Putamen (tissue), 1 donor: ENCODE results near the gene KLB.

Experiments
- DNase-seq: peaks from one replicate; pipeline ENCODE4 v3.0.0-alpha.2; 2016; ENCODE audit warnings: low spot score

KLB gene

GRCh38 chr4:39464886-39465501, 58.3 kb downstream of the KLB start:
- DNase-seq: no peak

DNA sequence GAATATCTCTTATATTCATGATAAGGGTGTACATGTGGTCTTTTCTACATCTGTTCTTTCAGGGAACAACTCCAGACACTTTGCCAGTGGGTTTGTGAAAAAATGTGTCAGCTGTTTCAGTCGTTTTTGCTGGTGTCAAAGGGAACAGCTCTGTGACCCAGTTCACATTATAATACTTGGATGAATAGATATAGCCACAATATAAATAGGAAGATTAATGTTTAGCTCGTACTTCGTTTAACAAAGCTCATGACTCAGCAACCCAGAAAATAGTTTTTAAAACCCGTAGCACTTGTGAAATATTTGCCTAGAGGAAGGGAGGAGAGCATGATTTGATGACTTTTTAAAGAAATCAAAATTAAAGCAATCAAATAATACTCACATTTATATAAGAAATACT, 60.0 kb downstream of the KLB start:
- DNase-seq: no peak

GRCh38 chr4:39467464-39467863, 60.7 kb downstream of the KLB start:
- no peak for DNase-seq

DNA sequence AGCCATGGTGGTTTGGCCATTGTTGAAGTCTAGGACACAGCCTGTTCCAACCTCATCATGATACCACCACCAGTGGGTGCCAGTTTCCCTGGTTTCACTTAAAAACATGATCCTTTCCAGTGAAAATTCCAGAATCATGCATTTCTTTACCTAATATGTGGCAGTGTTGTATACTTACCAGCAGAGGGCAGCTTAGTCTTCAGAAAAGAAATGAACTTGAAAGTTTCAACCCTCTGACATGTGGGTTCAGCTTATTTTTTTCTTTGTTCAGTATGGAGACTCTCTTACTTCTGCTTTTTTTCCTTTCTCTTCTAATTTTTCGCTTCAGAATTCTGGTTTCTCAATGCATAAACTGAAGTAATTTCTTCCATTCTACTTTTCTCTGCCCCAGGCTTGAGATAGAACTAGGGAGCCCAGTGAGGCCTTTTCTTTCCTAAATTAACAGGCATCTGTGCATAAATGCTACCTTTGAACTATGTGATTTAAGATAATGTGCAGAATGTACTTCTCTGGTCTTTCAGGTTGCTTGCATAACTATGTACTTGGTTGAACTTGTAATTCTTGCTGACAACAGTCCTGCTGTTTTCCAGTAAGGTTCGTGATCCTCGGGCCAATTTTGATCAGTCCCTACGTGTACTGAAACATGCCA, 62.8 kb downstream of the KLB start:
- DNase-seq: peak; percentile 73

- DNase-seq: no peak
Measured at GRCh38 chr4:39470402-39470801, 63.7 kb downstream of the KLB start.

DNA sequence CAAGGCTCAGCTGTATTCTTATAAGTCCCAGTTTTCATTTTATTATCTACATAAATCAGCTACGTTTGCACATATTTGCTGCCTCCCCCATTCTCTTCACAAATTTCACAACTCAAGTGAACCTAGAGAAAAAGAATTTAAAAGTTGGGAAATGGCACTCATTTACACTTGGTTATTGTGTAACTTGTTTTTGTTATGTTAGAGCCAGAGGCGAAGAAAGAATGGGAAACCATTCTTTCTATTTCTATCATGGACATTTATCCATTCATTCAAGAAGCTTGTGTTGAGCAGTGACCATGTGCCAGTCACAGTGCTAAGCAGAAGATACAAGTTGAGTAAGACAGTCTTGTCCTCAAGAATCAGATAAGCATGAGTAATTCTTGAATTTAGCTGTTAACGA, 65.7 kb downstream of the KLB start:
- no peak for DNase-seq

- DNase-seq: peak; percentile 21
Measured at GRCh38 chr4:39476187-39476895, 69.6 kb downstream of the KLB start.

DNA sequence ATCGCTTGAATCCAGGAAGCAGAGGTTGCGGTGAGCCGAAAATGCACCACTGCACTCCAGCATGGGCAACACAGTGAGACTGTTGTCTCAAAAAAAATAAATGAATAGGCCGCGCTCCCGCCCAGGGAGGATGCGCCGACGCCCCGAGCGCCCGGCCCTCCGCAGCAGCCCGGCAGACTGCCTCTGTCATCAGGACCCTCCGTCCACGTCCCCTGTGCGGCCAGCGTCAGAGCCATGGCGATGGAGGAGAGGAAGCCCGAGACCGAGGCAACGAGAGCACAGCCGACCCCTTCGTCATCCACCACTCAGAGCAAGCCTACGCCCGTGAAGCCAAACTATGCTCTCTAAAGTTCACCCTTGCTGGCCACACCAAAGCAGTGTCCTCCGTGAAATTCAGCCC, 73.5 kb downstream of the KLB start:
- DNase-seq: no peak

GRCh38 chr4:39480902-39481695, 74.4 kb downstream of the KLB start:
- DNase-seq: no peak

DNA sequence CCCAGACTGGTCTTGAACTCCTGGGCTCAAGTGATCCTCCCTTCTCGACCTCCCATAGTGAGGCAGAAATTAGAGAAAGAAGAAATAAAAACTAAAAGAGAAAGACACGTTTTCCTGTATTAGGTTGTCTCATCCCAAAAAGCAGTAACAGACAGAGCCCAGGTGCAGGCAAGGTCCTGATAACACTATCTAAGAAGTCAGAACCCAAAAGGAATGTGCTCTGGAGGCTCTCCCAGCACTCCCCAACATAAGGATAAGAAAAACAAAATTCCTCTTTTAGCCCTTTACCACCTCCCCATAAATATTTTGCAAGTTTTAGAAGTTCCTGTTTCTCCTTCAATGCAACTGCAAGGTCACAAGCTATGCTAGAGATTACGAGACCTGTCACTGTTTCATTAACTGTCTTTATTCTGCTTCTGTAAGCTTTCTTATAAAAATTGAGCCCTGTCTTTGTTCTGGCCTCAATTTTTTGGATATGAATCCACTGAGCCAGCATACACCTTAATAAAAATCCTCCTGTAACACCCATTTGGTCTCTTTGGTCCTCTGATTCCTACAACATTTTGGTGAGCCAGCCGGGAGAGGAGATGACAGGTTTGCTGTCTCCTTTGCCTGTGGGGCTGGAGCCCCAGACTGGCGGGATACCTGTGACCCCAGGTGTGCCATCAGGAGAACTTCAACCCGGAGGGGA, 78.0 kb downstream of the KLB start:
- DNase-seq: no peak

- DNase-seq: no peak
Measured at GRCh38 chr4:39486221-39486804, 79.6 kb downstream of the KLB start.

DNA sequence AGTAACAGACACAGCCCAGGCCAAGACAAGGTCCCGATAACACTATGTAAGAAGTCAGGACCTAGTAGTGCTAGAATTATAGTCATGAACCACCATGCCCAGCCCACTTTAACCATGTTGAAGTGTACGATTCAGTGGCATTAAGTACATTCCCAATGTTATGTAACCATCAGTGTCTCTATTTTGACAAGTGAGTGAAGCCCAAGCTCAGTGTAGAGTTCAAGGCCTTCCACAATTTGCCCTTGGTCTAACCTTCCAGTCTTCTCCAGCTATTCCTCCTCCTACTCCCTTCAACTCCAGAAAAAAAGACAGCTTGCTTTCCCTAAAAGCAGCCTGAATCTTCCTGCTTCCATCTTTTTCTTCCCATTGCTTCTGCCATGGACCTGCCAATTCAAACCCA, 83.6 kb downstream of the KLB start:
- no peak for DNase-seq

DNA sequence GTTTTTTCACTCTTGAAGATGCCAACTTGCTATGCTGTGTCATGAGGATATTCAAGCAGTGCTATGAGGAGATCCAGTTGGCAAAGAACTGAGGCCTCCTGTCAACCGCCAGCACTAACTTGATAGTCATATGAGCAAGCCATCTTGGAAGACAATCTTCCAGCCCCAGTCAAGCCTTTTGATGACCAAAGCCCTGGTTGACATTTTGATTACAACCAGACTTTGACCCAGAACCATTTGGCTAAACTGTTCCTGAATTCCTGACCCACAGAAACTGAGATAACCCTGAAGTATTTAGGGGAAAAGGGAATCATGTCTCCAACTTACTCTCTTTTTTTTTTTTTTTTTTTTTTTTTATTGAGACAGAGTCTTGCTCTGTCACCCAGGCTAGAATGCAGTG, 87.6 kb downstream of the KLB start:
- DNase-seq: no peak

DNA sequence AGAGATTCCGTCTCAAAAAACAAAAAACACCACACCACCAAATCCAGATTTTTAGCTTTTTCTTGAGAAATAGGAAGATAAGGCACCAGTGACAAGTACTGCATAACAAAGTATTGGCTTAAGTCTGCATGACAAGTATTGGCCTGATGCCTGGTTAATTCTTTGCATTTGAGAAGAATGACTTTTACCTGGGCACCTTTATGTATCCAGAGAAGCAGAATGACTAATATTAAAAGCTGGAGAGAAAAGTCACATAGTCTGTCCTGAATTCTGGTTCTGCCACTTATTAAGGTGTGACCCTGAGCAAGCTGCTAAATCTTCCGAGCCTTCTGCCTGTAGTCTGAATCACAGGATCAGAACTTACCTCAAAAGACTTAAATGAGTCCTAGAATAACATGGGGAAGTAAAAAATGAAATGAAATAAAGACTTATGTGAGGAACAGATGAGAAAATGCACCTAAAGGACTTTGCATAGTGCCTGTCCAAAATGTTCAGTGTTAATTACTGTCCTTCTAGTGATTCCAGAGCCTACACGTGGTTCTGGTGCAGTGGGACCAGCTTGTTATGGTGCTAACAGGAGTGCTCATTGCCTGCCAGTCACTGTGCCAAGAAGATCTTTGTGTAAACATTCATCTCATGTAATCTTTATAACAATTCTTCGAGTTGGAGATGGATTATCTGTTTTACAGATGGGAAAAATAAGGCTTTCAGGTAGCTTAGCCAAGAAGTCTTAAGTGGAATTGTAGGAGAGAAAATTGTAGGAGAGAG, 88.9 kb downstream of the KLB start:
- DNase-seq: no peak

DNA sequence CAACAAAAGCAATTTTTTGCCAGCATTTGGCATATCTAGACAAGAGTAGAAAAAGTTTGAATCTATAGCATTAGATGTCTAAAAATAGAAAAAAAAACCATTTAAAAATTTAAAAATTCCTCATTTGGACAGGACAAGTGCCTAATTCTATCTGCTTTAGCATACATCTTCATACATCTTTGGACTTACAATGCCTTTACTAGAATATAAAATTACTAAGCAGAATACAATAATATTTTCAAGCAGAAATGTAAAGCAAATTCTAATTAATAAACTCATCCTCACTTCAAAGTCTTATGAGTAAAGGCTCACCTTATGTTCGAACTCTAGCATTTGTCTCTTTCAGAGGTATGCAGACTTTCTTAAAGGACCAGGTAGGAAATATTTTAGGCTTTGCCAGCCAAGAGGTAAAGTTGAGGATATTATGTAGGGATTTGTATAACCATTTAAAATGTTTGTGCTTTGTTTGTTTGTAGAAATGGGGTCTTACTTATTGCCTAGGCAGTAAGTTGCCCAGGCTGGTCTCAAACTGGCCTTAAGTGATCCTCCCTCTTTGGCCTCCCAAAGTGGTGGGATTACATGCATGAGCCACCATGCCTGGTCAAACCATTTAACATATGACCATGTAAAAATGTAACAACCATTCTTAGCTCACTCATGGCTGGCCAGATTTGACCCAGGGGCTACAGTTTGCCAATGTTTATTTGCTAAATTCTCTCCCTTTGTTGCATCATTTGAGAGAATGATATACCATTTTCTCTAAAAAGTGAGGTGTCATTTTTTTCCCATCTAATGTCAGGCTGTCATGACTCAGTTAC, 91.4 kb downstream of the KLB start:
- DNase-seq: no peak

DNA sequence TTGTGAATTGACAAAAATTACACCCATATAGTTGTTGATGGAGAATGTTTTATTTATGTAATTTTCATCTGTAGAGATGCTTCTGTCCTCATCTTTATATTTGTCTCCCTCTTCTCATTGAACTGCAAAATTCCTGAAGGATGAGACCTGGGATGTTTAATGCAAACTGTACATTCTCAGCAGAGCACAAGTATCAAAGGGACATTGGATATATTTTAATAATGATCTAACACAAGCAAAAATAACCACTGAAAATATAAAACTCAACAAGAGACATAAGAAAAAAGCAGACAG, 91.9 kb downstream of the KLB start:
- DNase-seq: no peak
